ENCODE results near the gene CXCL14. TPM values are rescaled to one million over a fixed set of nuclear protein-coding genes. Genes with fewer than 3 reads are reported as not detected.

Gene CXCL14
- total RNA-seq, 1 experiment from 2014 or later = not detected

- in situ Hi-C loops (cut with HindIII; ENCODE audit: low pct_unique_long_range_greater_than_20kb, low sequenced_read_pairs) = no loop called here
- ChIA-PET POLR2A (no interaction called here), CTCF (no interaction called here)
- intact Hi-C loops (cut with micrococcal nuclease; ENCODE audit: unreplicated experiment) = no loop called here
- no peak overlapping the region for H3K4me3 ChIP-seq (ENCODE audit: low read depth in 2 of 2, low read length in 2 of 2)
- peaks cover 4% of the 10 kb centered on the region for H3K27me3 ChIP-seq (ENCODE audit: control insufficient read depth, insufficient read depth, low read length)
- H3K4me1 ChIP-seq (ENCODE audit: control insufficient read depth, insufficient read depth, low read length) = no peaks in the 10 kb centered on the region
- DNase-seq (ENCODE audit: low read depth, low spot score) = no peak
- ATAC-seq = no peak
- TF ChIP-seq POLR2AphosphoS5 (IDR thresholded peaks at IDR 0.05; ENCODE audit: low read depth, low read length) = no peak
- TF ChIP-seq CTCF (IDR thresholded peaks at IDR 0.05) = no peak
- no peak for TF ChIP-seq TCF7L2 (IDR thresholded peaks at IDR 0.05; ENCODE audit: low read depth, low read length)
- TF ChIP-seq SIN3A (IDR thresholded peaks at IDR 0.05; ENCODE audit: borderline replicate concordance, insufficient read depth, low read depth, low read length) = no peak
- TF ChIP-seq, protein P1, sequence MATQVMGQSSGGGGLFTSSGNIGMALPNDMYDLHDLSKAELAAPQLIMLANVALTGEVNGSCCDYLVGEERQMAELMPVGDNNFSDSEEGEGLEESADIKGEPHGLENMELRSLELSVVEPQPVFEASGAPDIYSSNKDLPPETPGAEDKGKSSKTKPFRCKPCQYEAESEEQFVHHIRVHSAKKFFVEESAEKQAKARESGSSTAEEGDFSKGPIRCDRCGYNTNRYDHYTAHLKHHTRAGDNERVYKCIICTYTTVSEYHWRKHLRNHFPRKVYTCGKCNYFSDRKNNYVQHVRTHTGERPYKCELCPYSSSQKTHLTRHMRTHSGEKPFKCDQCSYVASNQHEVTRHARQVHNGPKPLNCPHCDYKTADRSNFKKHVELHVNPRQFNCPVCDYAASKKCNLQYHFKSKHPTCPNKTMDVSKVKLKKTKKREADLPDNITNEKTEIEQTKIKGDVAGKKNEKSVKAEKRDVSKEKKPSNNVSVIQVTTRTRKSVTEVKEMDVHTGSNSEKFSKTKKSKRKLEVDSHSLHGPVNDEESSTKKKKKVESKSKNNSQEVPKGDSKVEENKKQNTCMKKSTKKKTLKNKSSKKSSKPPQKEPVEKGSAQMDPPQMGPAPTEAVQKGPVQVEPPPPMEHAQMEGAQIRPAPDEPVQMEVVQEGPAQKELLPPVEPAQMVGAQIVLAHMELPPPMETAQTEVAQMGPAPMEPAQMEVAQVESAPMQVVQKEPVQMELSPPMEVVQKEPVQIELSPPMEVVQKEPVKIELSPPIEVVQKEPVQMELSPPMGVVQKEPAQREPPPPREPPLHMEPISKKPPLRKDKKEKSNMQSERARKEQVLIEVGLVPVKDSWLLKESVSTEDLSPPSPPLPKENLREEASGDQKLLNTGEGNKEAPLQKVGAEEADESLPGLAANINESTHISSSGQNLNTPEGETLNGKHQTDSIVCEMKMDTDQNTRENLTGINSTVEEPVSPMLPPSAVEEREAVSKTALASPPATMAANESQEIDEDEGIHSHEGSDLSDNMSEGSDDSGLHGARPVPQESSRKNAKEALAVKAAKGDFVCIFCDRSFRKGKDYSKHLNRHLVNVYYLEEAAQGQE (IDR thresholded peaks at IDR 0.05; ENCODE audit: insufficient read depth in 1 of 2, low read depth in 2 of 2, low read length in 1 of 2) = no peak
- H3K9me3 ChIP-seq (ENCODE audit: control insufficient read depth, insufficient read depth, low read depth, low read length) = no peaks in the 10 kb centered on the region
- H3K36me3 ChIP-seq (ENCODE audit: control insufficient read depth, insufficient read depth, low read length) = no peaks in the 10 kb centered on the region
- H3K27ac ChIP-seq (ENCODE audit: low read length) = no peak overlapping the region
- no TSS peak for BruUV-seq (replicated peaks)
Observed at GRCh38 chr5:135608761-135609443, 30.1 kb upstream of the CXCL14 start.

- H3K27me3 ChIP-seq (ENCODE audit: control insufficient read depth, insufficient read depth, low read length) = peaks cover 4% of the 10 kb centered on the region
- no peaks in the 10 kb centered on the region for H3K4me1 ChIP-seq (ENCODE audit: control insufficient read depth, insufficient read depth, low read length)
- H3K36me3 ChIP-seq (ENCODE audit: control insufficient read depth, insufficient read depth, low read length) = no peaks in the 10 kb centered on the region
- no peak overlapping the region for H3K27ac ChIP-seq (ENCODE audit: low read length)
- BruUV-seq (replicated peaks) = no TSS peak
- TF ChIP-seq SIN3A (IDR thresholded peaks at IDR 0.05; ENCODE audit: borderline replicate concordance, insufficient read depth, low read depth, low read length) (no peak), POLR2AphosphoS5 (IDR thresholded peaks at IDR 0.05; ENCODE audit: low read depth, low read length) (no peak), TCF7L2 (IDR thresholded peaks at IDR 0.05; ENCODE audit: low read depth, low read length) (no peak)
- TF ChIP-seq, protein P1 (IDR thresholded peaks at IDR 0.05; ENCODE audit: insufficient read depth in 1 of 2, low read depth in 2 of 2, low read length in 1 of 2) = no peak
- DNase-seq (ENCODE audit: low read depth, low spot score) = no peak
- in situ Hi-C loops (cut with HindIII; ENCODE audit: low pct_unique_long_range_greater_than_20kb, low sequenced_read_pairs) = no loop called here
- intact Hi-C loops (cut with micrococcal nuclease; ENCODE audit: unreplicated experiment) = no loop called here
- H3K9me3 ChIP-seq (ENCODE audit: control insufficient read depth, insufficient read depth, low read depth, low read length) = no peaks in the 10 kb centered on the region
- no peak overlapping the region for H3K4me3 ChIP-seq (ENCODE audit: low read depth in 2 of 2, low read length in 2 of 2)
- ChIA-PET CTCF (no interaction called here), POLR2A (no interaction called here)
- no peak for ATAC-seq
Observed at GRCh38 chr5:135608361-135608760, 29.6 kb upstream of the CXCL14 start.

All from Panc1 (cell line).